Adrenal gland (tissue), 5 donors: ENCODE results near the gene ANTKMT.

ENCODE experiments used
- CTCF ChIP-seq, 6 experiments: fragments of 450-650 bp in 4 of 6; fragments of 200-600 bp in 2 of 6; sonication (generic) in 1 of 6; IDR thresholded peaks; 1 replicate in 5 of 6; 2 replicates in 1 of 6; pipeline versions ENCODE4 v1.5.1 to v1.8.0; 2016 to 2021; ENCODE audit warnings: antibody characterized with exemption in 6 of 6, mild to moderate bottlenecking in 2 of 6, moderate library complexity in 1 of 6
- POLR2A ChIP-seq, 2 donors: fragments of 450-650 bp; IDR thresholded peaks; one replicate each; pipeline ENCODE4 v1.6.1; 2017; ENCODE audit warnings: antibody characterized with exemption in 2 of 2, mild to moderate bottlenecking in 2 of 2, moderate library complexity in 1 of 2
- donor health status: DM: no; HTN: no; CAD: no.

GRCh38 chr16:702341-702740 is 18.6 kb upstream of the ANTKMT start:
- TF ChIP-seq CTCF (IDR thresholded peaks at IDR 0.05) = no peak
- no peak for TF ChIP-seq POLR2A (IDR thresholded peaks at IDR 0.05)
